COLO668 (cell line): Measurements from ENCODE around the gene TNFRSF8.
"Not testable (repeated sequence)": the region's sequence is repeated elsewhere in the genome, so short reads cannot be mapped to it uniquely, and the experiment has no call there.

Experiments used
- DNase-seq: peaks from one replicate; lab custom pipeline; 2025; ENCODE audit not compliant: unreplicated experiment; lab: John Stamatoyannopoulos, UW

TNFRSF8 gene

DNA sequence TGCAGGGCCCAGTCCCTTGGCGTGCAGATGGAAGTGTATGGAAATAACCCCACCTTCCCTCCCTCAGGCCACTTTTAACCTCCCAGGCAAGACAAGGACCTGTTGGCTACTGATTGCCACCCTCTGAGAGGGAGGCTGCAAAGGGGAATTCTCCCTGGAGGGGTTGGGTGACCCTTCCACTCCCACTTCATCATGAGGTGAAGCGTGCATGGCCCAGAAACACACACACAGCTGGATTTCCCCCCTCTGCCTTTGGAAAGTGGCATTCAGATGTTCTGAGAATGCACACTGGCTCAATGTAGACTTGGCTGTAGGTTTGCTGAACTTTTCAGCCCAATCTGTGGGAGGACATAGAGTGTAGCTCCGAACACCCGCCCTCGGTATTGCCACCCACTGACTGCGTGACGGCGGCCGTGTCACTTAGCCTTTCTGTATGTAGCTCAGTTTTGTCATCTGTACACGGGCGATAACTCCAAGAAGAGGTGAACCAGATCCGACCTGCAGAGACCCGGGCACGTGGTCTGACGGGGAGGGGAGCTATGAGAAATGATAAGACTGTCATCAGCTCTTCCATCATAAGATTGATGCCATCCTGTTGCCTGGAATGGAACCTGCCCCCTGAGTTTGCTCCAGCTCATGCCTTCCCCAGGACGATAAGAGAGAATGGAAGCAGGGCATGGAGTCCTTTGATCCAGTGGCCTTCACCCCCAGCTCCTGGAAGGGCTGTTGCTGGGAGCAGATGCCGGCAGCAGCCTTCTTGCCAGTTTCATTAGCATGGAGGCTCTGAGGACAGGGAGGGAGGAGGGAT is 24.5 kb upstream of the TNFRSF8 start:
- no peak for DNase-seq

DNA sequence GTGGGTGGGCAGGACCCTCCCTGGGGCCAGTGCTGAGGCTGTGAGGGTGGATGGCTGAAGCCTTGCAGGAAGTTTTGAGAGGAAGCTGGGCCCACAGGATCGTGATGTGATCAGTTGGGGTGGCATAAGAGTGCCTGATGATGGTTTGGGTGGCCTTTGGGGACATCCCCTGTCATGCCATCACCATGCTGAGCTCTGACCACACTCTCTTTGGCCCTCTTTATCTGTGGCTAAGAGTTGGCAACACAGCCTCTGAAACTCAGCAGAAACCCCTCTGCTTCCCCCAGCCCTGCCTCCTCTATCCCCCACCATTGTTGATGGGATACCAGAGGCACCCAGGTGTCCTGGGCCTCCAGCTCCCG is 24.0 kb upstream of the TNFRSF8 start:
- DNase-seq, result no peak

DNA sequence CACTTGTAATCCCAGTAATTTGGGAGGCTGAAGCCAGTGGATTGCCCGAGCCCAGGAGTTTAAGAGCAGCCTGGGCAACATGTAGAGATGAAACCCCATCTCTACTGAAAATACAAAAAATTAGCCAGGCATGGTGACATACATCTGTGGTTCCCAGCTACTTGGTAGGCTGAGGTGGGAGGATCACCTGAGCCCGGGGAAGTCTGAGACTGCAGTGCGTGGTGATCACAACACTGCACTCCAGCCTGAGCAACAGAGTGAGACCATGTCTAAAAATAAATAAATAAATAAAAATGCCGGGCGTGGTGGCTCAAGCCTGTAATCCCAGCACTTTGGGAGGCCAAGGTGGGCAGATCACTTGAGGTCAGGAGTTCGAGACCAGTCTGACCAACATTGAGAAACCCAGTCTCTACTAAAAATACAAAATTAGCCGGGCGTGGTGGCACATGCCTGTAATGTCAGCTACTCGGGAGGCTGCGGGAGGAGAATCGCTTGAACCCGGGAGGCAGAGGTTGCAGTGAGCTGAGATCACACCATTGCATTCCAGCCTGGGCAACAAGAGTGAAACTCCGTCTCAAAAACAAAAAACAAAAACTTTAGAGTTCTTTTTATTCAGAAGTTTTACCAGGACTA is 23.2 kb upstream of the TNFRSF8 start:
- not testable (repeated sequence) for DNase-seq

DNA sequence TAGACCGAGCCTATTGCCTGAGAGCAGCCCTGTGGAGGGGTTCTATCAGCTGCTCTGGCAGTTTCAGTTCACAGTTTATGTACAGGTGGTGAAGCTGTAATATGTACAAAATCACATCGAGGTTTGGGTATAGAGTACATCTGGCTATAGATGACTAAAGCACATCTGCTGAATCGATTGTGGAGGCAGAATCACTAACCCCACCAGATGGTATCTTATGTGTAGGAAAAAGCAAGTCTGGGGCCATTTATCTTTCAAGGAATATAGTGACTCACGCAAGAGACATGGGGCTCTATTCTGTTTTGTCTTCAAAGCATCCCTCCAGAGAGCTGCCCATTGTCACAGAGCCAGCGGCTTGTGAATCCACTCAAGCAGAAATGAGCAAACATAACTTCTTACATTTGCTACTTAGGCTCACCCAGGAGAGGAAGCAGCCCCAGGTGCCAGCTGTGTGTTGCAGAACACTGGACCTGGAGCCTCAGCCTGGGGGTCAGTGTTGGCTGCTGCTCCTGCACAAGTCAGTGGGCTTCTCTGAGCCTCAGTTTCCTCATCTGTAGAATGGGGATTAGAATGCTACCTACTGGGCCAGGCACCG is 22.5 kb upstream of the TNFRSF8 start:
- no peak for DNase-seq

DNA sequence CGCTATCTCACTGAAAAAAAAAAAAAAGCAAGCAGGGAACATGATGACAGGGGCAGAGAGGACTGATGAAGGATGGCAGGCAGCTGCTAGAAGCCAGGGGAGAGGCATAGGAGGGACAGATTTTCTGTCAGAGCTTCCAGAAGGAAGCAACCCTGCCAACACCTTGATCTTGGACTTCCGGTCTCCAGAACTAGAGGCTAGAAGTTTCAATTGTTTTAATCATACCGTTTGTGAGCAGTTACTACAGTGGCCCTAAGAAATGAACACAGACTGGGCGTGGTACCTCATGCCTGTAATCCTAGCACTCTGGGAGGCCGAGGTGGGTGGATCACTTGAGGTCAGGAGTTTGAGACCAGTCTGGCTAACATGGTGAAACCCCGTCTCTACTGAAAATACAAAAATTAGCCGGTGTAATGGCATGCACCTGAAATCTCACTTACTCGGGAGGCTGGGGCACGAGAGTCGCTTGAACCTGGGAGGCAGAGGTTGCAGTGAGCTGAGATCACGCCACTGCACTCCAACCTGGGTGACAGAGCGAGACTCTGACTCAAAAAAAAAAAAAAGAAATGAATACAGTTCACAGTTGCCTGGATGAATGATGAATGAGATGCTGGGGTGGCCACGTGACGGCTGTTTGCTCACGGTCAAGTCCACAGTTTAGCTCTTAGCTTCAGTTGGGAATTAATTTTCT is 18.8 kb upstream of the TNFRSF8 start:
- DNase-seq, result not testable (repeated sequence)

DNA sequence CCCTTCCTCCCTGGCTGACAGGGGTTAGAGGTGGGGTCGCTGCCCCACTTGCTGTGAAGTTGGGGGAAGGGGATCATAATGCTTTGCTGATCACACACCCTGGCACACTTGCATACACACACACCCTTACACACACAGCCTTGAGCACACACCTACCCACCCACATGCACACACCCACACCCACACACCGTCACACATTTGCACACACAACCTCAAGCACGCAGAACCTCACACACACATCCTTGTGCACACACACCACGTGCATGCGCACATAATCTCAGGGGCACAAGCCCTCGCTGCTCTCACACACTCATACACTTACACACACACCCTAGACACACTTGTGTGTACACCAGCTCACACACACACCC is 16.4 kb upstream of the TNFRSF8 start:
- no peak for DNase-seq

DNA sequence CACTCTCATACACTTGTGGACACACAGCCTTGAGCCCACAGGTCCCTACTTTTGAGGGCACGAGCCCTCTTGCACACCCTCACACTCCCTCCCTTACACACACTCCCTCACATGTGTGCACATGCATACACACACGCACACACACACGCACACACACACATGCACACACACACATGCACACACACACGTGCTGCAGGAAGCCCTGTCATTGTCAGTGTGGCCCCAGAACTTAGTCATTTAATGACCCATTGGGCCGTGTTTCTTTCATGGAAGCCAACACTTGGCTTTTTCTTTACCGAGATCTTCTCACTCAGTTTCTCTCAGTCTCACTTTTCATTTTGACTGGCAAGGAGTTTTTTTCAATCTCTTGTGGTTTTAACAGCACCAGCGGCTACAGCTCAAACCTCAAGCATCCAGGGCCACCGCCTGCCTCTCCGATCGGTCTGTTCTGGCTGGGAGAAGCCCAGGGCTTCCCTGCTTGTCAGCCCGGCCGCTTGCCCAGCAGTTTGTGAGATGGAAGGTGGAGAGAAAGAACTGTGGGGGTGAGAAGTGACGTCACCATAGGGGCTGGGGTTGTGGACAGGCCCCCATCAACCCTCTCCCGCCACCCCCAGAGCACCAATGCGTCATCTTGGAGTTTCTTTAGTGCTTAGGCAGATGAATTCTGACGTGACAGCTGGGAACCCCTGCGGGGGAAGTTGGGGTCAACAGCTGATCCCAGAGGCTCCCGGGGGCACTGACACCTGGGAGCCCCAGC is 15.8 kb upstream of the TNFRSF8 start:
- no peak for DNase-seq

DNA sequence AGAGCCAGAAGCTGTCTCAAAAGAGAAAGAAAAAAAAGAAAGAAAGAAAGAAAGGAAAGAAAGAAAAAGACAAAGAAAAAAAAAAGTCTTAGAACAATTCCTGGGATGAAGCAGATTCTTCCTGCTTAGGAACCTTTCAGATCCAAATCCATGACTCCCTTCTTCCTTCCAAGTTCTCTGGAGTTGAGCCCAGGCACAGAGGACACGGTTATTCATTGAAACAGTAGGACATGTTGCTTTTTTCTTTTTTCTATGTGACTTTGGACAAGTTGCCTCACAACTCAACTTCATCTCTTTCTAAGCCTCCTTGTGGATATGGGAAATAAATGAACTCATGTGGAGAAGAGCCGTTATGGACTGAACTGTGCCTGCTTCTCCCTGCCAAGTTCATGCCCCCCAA is 14.7 kb upstream of the TNFRSF8 start:
- DNase-seq, result no peak

DNA sequence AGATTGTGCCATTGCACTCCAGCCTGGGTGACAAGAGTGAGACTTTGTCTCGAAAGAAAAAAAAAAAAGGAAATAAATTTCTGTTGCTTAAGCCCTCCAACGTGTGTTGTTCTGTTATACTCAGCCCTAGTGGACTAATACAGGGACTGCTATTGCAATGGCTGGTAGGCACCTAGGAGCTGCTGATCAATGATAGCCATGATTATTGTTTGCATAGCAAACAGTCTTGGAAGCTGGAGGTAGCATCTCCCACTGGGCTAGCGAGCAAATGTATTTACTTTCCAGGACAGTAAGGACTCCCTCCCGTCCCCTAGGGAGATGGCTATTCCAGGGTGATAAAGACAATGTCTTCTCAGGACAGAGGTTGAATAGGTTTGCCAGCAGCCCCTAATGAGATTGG is 13.5 kb upstream of the TNFRSF8 start:
- peak; percentile 22 for DNase-seq

DNA sequence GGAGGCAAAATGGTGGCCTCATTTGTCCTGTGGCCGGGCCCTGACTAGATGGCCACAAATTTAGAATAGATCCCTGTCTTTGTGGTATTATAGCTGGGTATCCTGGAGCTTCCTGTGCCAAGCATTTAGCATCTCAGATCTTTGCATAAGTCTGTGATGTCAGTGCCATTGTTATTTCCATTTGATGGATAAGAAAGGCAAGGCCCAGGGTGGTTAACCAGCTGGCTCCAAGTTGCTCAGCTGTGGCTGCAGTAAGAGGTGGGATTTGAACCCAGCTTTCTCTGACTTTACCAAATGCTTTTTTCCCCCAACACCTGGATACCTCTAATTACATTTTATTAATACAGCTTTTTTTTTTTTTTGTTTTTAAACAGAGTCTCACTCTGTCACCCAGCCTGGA is 11.7 kb upstream of the TNFRSF8 start:
- DNase-seq, result no peak

DNA sequence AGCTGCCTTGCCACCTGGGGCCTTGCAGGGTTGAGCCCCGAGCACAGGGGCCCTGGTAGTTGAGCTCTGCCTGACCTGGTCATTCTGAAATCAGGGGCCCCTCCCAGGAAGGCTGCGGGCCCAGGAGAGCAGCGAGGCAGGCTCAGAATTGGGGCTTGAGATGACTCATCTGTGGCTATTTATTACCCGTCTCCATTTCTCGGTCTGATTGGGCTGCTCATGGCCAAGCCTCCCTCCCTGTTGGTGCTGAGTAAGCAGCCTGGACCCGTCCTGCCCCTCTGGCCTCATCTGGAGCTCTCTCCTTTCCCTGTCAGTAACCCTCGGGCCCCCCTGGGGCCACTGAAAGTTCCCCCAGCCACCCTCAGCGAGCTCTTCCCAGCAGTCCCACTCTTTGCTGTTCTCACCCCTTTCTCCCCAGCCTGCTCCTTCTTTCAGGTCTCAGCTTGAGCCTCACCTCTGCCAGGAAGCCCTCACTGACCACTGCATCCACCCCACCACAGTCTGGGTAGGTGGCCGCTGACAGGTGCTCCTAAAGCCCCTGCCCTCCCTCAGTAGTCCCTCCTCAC is 11.0 kb upstream of the TNFRSF8 start:
- peak; percentile 25 for DNase-seq

DNA sequence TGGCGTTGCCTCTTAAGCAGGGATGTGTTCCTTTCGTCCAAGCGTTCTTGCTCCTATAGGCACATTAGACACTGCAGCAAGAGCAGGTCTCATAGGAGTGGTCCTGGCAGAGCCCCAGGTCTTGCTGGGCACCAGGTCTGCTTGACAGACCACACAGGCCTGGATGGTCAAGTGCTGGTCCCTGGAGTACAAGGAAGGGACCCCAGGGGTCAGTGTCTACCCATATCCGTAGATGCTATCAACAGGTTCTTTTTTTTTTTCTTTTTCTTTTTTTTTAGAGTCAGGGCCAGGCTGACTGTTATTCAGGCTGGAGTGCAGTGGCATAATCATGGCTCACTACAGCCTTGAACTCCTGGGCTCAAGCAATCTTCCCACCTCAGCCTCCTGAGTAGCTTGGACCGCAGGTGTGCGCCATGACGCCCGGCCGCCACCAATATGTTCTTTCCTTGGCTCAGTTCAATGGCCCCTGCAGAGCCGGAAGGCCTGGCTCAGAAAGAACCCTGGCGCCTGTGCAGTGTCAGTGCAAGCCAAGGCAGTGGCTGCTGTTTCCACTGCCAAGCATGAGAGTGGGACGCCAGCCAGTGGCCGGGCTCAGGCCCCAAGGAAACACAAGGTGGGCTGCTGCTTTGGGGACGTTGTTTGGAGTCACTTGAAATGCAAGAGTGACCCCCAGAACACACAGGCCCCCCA is 10.0 kb upstream of the TNFRSF8 start:
- no peak for DNase-seq

DNA sequence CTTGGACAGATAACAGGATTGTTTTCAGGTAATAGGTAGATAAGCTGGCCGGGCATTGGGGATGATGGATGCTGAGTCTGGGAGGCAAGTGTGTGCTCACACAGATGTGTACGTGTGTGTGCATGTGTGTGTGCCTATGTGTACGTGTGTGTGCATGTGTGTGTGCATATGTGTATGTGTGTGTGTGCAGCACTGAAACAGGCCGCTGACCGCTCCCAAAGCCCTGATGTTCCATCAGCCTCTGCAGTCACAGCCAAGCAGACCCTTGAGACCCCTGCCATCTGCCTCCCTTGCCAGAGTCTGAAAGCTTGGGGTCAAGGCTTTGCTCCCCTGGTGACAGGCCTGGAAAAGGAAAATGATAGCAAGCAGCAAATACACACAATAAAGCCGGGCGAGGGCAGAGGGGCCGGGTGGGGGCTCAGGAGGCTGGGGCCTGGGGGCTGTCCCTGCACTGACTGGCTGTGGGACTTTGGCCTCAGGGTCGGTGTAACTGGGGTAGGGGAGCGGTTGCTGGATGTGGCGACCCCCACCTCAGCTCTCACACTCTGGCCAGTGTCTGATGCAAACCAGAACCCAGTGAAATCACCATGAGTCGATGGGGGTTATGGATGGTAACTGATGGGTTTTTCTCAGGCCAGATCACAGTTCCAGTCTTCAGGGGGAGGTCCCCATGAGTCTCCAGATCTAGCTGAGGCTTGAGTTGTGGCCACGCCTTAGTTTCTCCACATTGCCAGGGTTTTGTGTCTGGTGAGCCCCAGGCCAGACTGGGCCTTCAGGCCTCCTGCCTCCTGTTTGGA is 9.2 kb upstream of the TNFRSF8 start:
- DNase-seq, result no peak

DNA sequence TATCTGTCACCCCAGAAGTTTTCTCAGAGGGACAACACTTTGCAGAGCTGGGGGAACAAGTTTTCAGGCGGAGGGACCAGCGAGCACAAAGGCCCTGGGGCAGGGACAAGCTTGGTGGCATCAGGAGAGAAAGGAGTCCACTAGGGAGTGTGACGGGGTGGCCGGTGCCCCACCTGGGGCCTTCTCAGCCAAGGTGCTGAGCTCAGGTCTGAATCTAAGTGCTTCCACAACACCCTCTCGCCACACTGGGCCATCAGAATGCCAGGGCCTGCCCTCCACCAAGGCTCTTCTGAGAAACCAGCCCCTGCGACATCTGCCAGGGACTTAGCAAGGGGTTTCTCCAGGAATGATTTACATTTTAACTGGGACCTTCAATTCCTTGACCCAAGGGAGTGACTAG is 7.8 kb upstream of the TNFRSF8 start:
- no peak for DNase-seq

DNA sequence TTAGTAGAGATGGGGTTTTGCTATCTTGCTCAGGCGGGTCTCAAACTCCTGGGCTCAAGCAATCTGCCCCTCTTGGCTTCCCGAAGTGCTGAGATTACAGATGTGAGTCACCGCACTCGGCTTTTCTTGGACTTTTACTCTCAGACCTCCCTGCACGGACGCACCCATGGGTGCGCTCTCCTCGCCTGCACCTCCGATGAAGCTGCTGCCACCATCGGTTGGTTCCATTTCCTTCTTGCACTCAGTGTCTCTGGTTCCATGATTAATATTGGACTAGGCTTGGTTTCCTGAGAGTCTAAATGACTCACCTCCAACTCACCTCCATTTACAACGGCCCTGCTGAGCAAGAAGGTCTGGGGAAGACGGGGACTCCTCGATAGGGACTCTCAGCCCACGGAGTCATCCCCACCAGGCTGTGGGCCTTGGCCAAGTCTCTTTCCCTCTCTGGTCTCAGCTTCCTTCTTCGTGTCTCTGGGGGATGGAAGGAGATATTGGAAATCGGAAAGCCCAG is 6.7 kb upstream of the TNFRSF8 start:
- no peak for DNase-seq

DNA sequence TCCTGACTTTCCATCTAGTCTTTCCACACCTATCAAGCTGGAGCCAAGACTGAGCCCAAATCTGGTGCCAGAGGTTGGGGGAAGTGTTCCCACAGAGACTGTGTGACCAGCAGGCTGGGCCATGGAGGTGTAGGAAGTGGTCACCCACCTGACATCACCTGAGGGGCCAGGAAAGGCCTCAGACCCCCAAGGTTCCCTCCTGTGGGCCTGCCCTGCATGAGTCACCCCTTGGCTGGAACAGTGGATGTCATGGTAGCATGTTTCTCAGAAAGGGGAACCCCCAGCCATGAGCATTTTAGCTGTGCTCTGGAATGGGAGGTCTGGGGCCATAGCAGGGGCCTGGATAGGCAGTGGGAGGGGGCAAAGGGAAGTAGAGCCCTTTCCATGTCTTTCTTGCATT is 5.7 kb upstream of the TNFRSF8 start:
- no peak for DNase-seq

DNA sequence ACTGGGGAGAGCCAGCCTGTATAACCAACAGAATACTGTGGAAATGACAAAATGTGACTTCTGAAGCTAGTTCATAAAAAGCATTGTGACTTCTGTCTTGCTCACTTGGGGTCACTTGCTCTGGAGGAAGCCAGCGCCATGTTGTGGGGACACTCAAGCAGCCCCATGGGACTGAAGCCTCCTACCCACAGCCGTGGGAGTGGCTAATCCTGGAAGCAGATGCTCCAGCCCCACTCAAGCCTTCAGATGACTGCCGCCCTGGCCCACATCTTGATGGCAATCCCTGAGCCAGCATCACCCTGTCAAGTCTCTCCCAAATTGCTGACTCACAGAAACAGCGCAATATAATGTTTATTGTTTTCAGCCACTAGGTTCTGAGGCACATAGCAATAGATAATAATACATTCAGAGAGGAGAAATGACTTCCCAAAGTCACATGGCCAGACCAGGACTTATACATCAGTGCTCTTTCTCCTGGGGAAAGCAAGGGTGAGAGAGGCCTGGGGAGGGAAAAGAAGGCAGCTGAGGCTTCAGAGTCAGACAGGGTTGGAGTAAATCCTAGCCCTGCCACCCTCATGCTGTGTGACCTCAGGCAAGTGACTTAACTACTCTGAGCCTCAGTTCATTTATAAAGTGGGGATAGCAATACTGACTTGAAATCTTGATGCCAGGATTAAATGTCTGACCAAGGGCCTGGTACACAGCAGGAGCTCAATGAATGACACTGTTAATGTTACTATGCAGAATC is 5.0 kb upstream of the TNFRSF8 start:
- no peak for DNase-seq

DNA sequence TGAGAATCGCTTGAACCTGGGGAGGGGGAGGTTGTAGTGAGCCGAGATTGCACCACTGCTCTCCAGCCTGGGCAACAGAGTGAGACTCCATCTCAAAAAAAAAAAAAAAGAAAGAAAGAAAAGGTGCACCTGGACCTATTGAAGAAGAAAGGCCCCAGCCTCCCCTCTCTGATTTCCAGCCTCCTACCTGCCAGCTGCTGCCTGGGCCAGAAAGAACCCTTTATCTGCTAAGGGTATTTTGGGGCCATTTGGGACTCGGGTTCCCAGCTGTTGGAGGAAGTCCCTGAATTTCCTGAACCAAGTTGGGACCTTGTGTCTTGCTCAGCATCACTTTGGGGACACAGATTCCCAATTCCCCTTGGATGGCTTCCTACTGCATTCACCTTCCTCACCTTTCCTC is 3.9 kb upstream of the TNFRSF8 start:
- no peak for DNase-seq
